Activated CD4-positive, alpha-beta T cell treated with anti-CD3 and anti-CD28 coated beads for 36 hours (primary cell): Measurements from ENCODE around the gene PTTG2. TPM values are rescaled to one million over a fixed set of nuclear protein-coding genes. Genes with fewer than 3 reads are reported as not detected.

Source experiments
- ATAC-seq: fragments of 200-7000 bp; cut with Tn5 transposase; one replicate; pipeline ENCODE4 v1.10.0; 2021; ENCODE audit warnings: mild to moderate bottlenecking, moderate library complexity
- CTCF ChIA-PET: fragments of 350-600 bp; sonication (Branson Sonifier 250); formaldehyde crosslinking; loops from one replicate; lab custom pipeline; 2021; ENCODE audit warnings: antibody characterized with exemption; lab: Charles Lee
- POLR2A ChIA-PET: fragments of 350-600 bp; sonication (Branson Sonifier 250); formaldehyde crosslinking; loops from one replicate; lab custom pipeline; 2021; ENCODE audit warnings: antibody characterized with exemption, inconsistent platforms; lab: Charles Lee
- DNase-seq: peaks from one replicate; pipeline ENCODE4 v3.0.0-alpha.2; 2020
- H3K27ac Mint-ChIP-seq: one replicate; pipeline ENCODE4 v1.8.0; 2021; ENCODE audit warnings: mixed read lengths
- H3K27me3 Mint-ChIP-seq: one replicate; pipeline ENCODE4 v1.8.0; 2021; ENCODE audit warnings: mixed read lengths
- H3K36me3 Mint-ChIP-seq: one replicate; pipeline ENCODE4 v1.8.0; 2021; ENCODE audit warnings: low read depth, mixed read lengths
- H3K4me1 Mint-ChIP-seq: one replicate; pipeline ENCODE4 v1.8.0; 2021; ENCODE audit warnings: mixed read lengths
- H3K4me3 Mint-ChIP-seq: one replicate; pipeline ENCODE4 v1.8.0; 2021; ENCODE audit warnings: mild to moderate bottlenecking, moderate library complexity, mixed read lengths
- H3K9me3 Mint-ChIP-seq: one replicate; pipeline ENCODE4 v1.8.0; 2021; ENCODE audit warnings: low read depth, mixed read lengths
- intact Hi-C, 2 experiments: fragments of 100-400 bp; cut with DNase I in 1 of 2; cut with micrococcal nuclease in 1 of 2; formaldehyde crosslinking; loops; one replicate each; pipeline versions ENCODE4 v1.14.2 to v1.15.1; 2022 to 2024; cut with DNase I, micrococcal nuclease
- total RNA-seq, 2 experiments: library from RNA; stranded (reverse); gene quantifications; one replicate each; pipeline ENCODE4 v1.2.3, GENCODE V29; 2021

PTTG2 gene
- total RNA-seq, 2 experiments from 2014 or later: not detected

DNA sequence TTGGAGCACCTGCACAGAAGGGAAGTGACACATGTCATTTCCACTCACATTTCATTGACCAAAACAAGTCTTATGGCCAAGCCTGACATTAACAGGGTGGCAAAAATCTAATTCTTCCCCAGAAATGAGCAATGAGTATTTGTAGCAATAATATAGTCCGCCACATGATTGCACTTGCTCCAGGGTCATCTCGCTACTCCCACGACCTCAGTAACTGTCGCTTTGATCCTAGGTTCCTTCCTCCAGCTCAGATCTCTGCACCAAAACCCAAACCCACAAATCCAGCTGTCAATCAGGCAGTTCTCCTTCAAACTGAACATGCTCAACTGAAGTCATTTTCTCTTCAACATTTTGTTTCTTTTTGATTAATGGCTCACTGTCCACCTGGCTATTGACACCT is 25.2 kb upstream of the PTTG2 start:
- Mint-ChIP-seq H3K4me3 (no peak overlapping the region), H3K9me3 (peaks cover 9% of the 10 kb centered on the region), H3K4me1 (peaks cover 1% of the 10 kb centered on the region), H3K27me3 (no peaks in the 10 kb centered on the region), H3K27ac (no peak overlapping the region), H3K36me3 (peaks cover 16% of the 10 kb centered on the region)
- POLR2A ChIA-PET: no interaction called here
- intact Hi-C loops: no loop called here
- no peak for DNase-seq
- CTCF ChIA-PET: interaction anchor here (0.7 to 1.0 kb wide), 2 partner anchors 11 to 1192 kb away, joined by 3 read pairs; no protein-coding TSS in a partner anchor
- ATAC-seq: no peak

DNA sequence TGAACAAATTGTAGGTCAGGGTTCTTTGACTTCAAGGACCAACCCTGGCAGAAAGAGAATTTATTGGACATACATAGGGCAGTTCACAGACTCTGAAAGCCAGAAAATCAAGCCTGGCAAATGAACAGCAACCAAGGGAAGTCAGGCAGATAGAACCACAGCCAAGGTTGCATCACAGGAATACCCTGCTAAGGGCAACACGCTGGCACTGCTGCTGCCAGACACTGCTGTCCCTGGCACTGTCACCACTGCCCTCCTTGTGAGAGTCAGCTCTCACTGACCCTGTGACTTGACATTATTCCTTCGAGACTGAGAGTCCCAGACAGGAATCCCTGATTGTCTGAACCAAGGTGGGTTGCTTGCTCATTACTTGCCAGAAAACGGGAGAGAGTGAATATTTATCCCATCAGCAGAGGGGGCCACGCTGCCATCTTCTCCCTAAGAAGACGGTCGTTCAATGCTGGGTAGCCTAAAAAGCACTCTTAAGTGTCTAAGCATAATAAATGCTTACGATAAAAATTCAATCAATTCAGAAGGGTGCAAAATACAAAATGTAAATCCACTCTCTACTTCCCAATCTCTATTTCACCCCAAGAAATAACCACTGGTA is 23.2 kb upstream of the PTTG2 start:
- no peak for ATAC-seq
- ChIA-PET CTCF (no interaction called here), POLR2A (no interaction called here)
- intact Hi-C loops: no loop called here
- Mint-ChIP-seq H3K9me3 (peaks cover 9% of the 10 kb centered on the region), H3K27me3 (no peaks in the 10 kb centered on the region), H3K36me3 (peaks cover 14% of the 10 kb centered on the region), H3K4me3 (no peak overlapping the region), H3K4me1 (peaks cover 4% of the 10 kb centered on the region), H3K27ac (no peak overlapping the region)
- no peak for DNase-seq

DNA sequence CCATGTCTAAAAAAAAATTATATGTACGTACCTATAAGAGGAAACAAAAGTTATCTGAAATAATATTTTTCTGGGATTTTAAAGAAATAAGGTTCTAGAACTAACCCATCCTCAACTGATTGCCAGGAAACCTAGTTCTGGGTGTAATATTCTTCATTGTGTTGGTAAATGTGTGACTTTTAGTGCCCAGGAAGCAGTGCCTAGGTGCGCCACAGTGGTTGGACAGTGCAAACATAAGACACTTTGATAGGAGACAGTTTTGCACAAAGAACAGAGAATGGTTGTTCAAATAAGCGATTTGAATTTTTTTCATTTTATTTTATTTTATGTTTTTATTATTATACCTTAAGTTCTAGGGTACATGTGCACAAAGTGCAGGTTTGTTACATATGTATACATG is 22.0 kb upstream of the PTTG2 start:
- DNase-seq (no peak), ATAC-seq (no peak)
- Mint-ChIP-seq H3K27me3 (no peaks in the 10 kb centered on the region), H3K9me3 (peaks cover 9% of the 10 kb centered on the region), H3K27ac (no peak overlapping the region), H3K4me3 (no peak overlapping the region), H3K36me3 (peaks cover 14% of the 10 kb centered on the region), H3K4me1 (peaks cover 5% of the 10 kb centered on the region)
- POLR2A ChIA-PET: no interaction called here
- CTCF ChIA-PET: no interaction called here
- intact Hi-C loops: no loop called here

DNA sequence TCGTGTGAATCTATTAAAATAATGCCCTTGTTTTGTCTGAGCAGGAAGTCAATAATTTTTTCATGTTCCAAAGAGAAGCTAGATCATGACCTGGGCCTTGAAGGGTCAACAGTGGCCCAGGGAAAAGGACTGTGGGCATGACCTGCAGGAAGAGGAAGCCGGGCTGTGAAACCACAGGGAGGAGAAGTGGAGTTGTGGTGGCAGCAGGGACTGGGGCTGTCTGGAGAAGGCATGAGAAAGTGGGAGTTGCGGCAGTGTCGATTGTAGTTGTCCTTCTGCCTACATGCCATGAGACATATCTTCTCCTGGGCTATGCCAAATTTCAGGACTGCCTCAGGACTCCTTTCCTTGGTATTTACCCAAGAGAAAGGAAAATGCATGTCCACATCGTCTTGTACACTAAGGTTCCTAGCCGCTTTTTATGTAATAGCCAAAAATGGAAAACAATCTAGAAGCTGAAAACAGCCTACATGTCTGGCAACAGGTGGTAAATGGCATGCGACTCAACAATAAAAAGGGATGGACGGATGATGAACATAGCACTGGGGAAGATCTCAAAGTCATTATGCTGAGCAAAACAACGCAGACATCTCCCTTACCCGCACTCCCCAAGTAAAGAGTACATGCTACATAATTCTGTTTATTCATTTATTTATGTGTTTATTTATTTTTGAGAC is 13.6 kb upstream of the PTTG2 start:
- CTCF ChIA-PET: interaction anchor here (0.9 kb wide), 1 partner anchor 11 kb away, joined by 3 read pairs; no protein-coding TSS in a partner anchor
- Mint-ChIP-seq H3K27ac (no peak overlapping the region), H3K36me3 (no peaks in the 10 kb centered on the region), H3K9me3 (no peaks in the 10 kb centered on the region), H3K27me3 (no peaks in the 10 kb centered on the region), H3K4me3 (no peak overlapping the region), H3K4me1 (peaks cover 17% of the 10 kb centered on the region)
- ATAC-seq (no peak), DNase-seq (no peak)
- intact Hi-C loops: no loop called here
- POLR2A ChIA-PET: no interaction called here

DNA sequence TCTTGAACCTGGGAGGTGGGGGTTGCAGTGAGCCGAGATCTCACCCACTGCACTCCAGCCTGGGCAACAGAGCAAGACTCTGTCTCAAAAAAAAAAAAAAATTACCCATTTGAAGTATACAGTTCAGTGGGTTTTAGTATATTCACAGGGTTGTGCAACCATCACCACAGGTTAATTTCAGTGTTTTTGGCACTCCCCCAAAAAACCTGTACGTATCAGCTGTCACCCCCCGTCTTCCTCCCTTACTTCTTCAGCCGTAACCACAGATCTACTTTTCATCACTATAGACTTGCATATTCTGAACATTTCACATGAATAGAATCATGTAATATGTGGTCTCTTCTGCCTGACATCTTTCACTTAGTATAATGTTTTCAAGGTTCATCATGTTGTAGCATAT is 11.7 kb upstream of the PTTG2 start:
- ATAC-seq: no peak
- Mint-ChIP-seq H3K36me3 (peaks cover 8% of the 10 kb centered on the region), H3K27me3 (no peaks in the 10 kb centered on the region), H3K4me1 (peaks cover 10% of the 10 kb centered on the region), H3K9me3 (no peaks in the 10 kb centered on the region), H3K4me3 (no peak overlapping the region), H3K27ac (no peak overlapping the region)
- CTCF ChIA-PET: interaction anchor here (0.7 to 0.9 kb wide), 2 partner anchors 201 to 360 kb away, joined by 3 read pairs; no protein-coding TSS in a partner anchor
- intact Hi-C loops: no loop called here
- DNase-seq: no peak
- POLR2A ChIA-PET: no interaction called here

DNA sequence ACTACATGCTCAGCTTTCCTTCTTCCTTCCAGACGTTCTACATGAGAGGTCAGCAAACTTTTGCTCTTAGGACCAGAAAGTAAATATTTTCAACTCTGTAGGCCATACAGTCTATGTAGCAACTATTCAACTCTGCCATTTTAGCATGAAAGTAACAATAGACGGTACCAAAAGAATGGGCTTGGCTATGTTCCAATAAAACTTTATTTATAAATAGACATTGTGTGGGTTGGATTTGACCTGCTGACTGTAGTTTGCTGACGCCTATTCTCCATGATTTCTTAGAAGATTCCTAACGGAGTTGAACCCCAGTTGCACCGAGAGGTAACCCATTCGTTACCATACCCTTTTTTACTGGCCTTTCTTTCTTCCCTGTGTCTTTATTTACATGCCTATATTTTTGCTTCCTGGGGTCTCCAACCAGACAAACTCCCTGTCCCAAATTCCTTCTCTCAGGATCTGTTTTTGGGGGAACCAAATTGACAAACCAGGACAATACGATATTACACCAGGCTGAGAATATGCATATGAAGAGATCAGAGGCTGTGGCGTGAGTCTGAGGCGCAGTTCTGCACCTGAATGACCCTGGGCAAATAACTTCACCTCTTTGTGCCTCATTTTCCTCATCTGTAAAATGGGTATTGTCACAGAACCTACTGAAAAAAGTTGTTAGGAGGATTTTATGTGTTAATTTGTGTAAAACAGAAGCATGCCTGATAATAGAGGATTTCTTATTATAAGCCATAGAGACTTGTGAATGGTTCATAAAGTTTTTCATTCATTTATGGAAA is 10.4 kb upstream of the PTTG2 start:
- Mint-ChIP-seq H3K36me3 (peaks cover 8% of the 10 kb centered on the region), H3K4me3 (no peak overlapping the region), H3K9me3 (peaks cover 4% of the 10 kb centered on the region), H3K4me1 (peaks cover 19% of the 10 kb centered on the region), H3K27ac (no peak overlapping the region), H3K27me3 (no peaks in the 10 kb centered on the region)
- ChIA-PET CTCF (no interaction called here), POLR2A (no interaction called here)
- intact Hi-C loops: no loop called here
- no peak for ATAC-seq
- DNase-seq: no peak

DNA sequence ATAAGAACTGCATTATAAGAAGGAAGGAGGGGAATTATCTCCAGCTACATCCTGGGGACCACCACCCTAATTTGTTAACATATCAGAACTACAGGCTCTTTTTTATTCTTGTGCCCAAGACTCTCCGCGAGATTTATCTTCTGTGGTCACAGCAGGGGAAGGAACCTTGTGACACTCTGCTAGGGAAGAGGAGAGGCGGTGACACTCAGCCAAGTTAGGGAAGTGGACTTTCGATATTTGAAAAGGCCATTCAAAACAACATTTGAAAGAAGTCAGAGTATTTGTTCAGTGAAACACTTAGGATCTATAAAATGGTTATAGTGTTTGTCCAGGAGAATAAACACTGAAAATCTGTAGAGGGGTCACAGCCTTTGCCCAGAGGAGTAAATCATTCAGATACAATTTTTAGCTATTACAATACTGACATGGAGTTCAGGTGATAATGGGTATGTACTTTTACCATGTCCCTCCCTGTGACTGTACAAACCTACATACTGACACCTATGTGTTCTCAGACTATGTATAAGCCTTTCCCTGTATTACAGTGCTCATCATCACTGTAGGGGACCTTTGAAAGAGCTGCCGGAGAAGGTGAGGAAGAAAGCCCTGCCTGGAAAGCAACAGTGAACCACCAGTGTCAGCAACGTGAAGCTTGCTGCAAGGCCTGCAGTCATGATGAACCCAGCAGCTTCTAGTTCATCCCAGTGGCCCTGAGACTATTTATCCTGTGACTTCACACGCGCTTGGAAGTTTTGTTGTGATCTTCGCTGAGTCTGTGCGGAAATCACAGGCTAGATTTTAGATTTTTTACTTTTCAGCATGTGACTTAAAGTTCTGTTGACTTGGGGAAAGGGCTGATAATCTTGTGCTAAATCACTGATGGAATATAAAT is 8.5 kb upstream of the PTTG2 start:
- DNase-seq: no peak
- ChIA-PET POLR2A (interaction anchor here (0.6 kb wide), 1 partner anchor 162 kb away, joined by 3 read pairs; no protein-coding TSS in a partner anchor), CTCF (no interaction called here)
- Mint-ChIP-seq H3K27ac (no peak overlapping the region), H3K9me3 (peaks cover 4% of the 10 kb centered on the region), H3K4me1 (peaks cover 18% of the 10 kb centered on the region), H3K27me3 (no peaks in the 10 kb centered on the region), H3K4me3 (no peak overlapping the region), H3K36me3 (peaks cover 8% of the 10 kb centered on the region)
- intact Hi-C loops: no loop called here
- no peak for ATAC-seq

DNA sequence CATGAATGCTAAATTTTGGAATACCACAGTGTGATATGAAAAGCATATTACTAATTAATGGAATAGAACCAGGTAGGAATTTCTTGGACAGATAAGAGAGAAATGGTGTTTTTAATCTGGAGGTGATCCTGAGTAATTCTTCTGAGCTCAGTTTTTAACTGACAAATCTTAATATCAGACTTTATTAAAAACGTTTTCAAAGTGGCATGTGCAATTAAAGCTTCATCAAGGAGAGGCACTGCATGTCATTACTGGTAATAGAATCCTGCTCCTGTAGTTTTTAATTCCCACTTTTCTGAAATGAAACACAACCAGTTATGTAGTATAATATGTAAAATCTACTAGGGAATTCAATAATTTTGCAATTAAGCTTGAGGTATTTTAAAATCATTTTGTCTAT is 7.0 kb upstream of the PTTG2 start:
- Mint-ChIP-seq H3K4me3 (no peak overlapping the region), H3K4me1 (peaks cover 18% of the 10 kb centered on the region), H3K36me3 (peaks cover 8% of the 10 kb centered on the region), H3K27ac (no peak overlapping the region), H3K27me3 (no peaks in the 10 kb centered on the region), H3K9me3 (peaks cover 4% of the 10 kb centered on the region)
- DNase-seq (no peak), ATAC-seq (no peak)
- intact Hi-C loops: no loop called here
- ChIA-PET CTCF (interaction anchor here (1.0 to 1.2 kb wide), 3 partner anchors 9 to 53 kb away, joined by 3 to 5 read pairs (median 4); no protein-coding TSS in a partner anchor), POLR2A (no interaction called here)

DNA sequence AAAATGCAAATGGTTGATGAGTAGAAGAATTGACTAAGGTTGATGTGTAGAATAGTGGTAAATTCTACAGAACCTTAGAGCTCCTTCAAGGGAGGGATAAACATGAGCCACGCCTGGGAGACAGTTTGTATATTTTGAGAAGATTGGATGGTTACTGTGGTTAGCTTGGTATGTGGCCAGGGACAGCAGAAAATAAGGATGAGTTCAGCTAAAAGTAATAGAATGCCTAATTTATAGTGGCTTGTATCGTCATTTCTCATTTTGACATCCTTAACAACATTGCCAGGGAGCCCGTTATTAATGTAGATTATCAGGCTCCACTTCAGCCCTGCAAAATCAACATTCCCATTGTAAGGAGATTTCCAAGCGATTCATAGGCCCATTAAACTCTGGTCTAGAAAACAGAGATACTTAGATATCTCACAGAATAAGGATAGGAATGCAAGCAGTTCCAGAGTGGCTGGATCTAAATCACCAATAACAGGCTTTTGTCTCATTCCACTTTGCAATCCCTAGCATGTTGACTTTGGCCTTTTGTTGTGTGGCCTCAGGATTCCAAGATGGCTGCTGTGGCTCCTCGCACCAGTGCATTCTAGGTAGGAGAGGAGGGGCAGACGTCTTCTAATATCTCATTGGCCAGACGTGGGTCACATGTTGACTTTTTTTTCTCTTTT is 6.4 kb upstream of the PTTG2 start:
- H3K4me1 Mint-ChIP-seq: peaks cover 15% of the 10 kb centered on the region
- H3K9me3 Mint-ChIP-seq: peaks cover 4% of the 10 kb centered on the region
- ChIA-PET CTCF (interaction anchor here (0.6 to 1.2 kb wide), 5 partner anchors 8 to 260 kb away, joined by 3 to 5 read pairs (median 4); no protein-coding TSS in a partner anchor), POLR2A (no interaction called here)
- no peak overlapping the region for H3K27ac Mint-ChIP-seq
- peak; percentile 25 for DNase-seq
- peak; percentile 57 for ATAC-seq
- intact Hi-C loops: loop anchor here (1.0 kb wide), 4 partner anchors 24 to 127 kb away; partner anchors contain the start of genes TBC1D1 (in 2 of the 2) and PGM2 (in 1 of the 2)
- H3K27me3 Mint-ChIP-seq: no peaks in the 10 kb centered on the region
- H3K4me3 Mint-ChIP-seq: no peak overlapping the region
- H3K36me3 Mint-ChIP-seq: peaks cover 10% of the 10 kb centered on the region

DNA sequence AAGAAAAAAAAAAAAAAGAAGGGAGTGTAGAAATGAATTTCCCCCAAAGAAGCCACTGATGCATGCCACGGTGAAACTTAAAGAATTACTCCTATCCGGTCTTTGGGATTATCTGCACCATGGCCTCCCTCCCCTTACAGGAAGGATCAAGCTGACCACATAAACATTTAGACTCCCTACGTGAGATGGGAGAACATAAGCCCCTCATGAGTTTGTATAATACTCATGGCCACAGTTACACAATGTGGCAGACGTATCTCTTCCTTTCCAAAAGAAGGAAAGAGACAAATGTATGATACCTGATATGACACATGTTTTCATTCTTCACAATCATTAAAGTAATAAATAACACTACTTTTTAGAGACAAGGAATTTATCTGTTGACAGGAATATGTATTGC is 3.3 kb upstream of the PTTG2 start:
- POLR2A ChIA-PET: no interaction called here
- CTCF ChIA-PET: no interaction called here
- Mint-ChIP-seq H3K36me3 (peaks cover 8% of the 10 kb centered on the region), H3K4me1 (peaks cover 13% of the 10 kb centered on the region), H3K4me3 (no peak overlapping the region), H3K9me3 (peaks cover 4% of the 10 kb centered on the region), H3K27ac (no peak overlapping the region), H3K27me3 (no peaks in the 10 kb centered on the region)
- intact Hi-C loops: no loop called here
- DNase-seq: no peak
- ATAC-seq: no peak
